ENCODE measurements around the gene FOXO1. TPM values are rescaled to one million over a fixed set of nuclear protein-coding genes. Genes with fewer than 3 reads are reported as not detected.

Gene FOXO1
- total RNA-seq, 2 experiments from 2014 or later, result 29.2 to 42.1 TPM

- Histone ChIP-seq H4K20me1 (ENCODE audit: insufficient read depth, low read length) (no peaks in the 10 kb centered on the region), H3K4me3 (ENCODE audit: low read depth, low read length, poor library complexity, severe bottlenecking) (peak overlapping the region; percentile 6), H2AFZ (ENCODE audit: low read length) (peak overlapping the region; percentile 49; the same call in 1 of the 2 replicates), H3K4me1 (ENCODE audit: insufficient read depth, low read length, poor library complexity, severe bottlenecking) (peaks cover 39% of the 10 kb centered on the region), H3K9me3 (ENCODE audit: low read length) (no peaks in the 10 kb centered on the region), H3K4me2 (ENCODE audit: low read length) (peak overlapping the region; percentile 57), H3K36me3 (ENCODE audit: insufficient read depth, low read length) (no peaks in the 10 kb centered on the region), H3K9me2 (ENCODE audit: insufficient read depth, low read length) (no peaks in the 10 kb centered on the region), H3K79me2 (ENCODE audit: insufficient read depth, low read depth, low read length) (no peaks in the 10 kb centered on the region), H3K27ac (ENCODE audit: low read depth, low read length, poor library complexity, severe bottlenecking) (no peak overlapping the region)
- TF ChIP-seq CTCF (conservative IDR thresholded peaks at IDR 0.05; ENCODE audit: low read length) (no peak), EZH2phosphoT487 (IDR thresholded peaks at IDR 0.05; ENCODE audit: borderline replicate concordance, low read depth, low read length) (no peak)
- peak; percentile 26 for DNase-seq (ENCODE audit: low spot score)
- ChIA-PET POLR2A (interaction anchor here (0.6 to 1.3 kb wide), 9 partner anchors 10 to 722 kb away, joined by 3 to 4 read pairs (median 3); no protein-coding TSS in a partner anchor), CTCF (ENCODE audit: unreplicated experiment) (interaction anchor here (1.3 kb wide), 1 partner anchor 14 kb away, joined by 3 read pairs; no protein-coding TSS in a partner anchor)
- no TSS peak for BruUV-seq (replicated peaks)
- intact Hi-C loops (cut with micrococcal nuclease; ENCODE audit: unreplicated experiment), result no loop called here
These were observed 148.7 kb downstream of the FOXO1 start for GRCh38 chr13:40517486-40518480.

GRCh38 chr13:40515702-40516101 lies 150.7 kb downstream of the FOXO1 start:
- intact Hi-C loops (cut with micrococcal nuclease; ENCODE audit: unreplicated experiment), result no loop called here
- Histone ChIP-seq H3K4me1 (ENCODE audit: insufficient read depth, low read length, poor library complexity, severe bottlenecking) (peaks cover 42% of the 10 kb centered on the region), H3K9me2 (ENCODE audit: insufficient read depth, low read length) (no peaks in the 10 kb centered on the region), H2AFZ (ENCODE audit: low read length) (no peak overlapping the region), H4K20me1 (ENCODE audit: insufficient read depth, low read length) (no peaks in the 10 kb centered on the region), H3K4me2 (ENCODE audit: low read length) (no peak overlapping the region), H3K79me2 (ENCODE audit: insufficient read depth, low read depth, low read length) (no peaks in the 10 kb centered on the region), H3K27ac (ENCODE audit: low read depth, low read length, poor library complexity, severe bottlenecking) (no peak overlapping the region), H3K36me3 (ENCODE audit: insufficient read depth, low read length) (no peaks in the 10 kb centered on the region), H3K9me3 (ENCODE audit: low read length) (no peaks in the 10 kb centered on the region), H3K4me3 (ENCODE audit: low read depth, low read length, poor library complexity, severe bottlenecking) (no peak overlapping the region)
- BruUV-seq (replicated peaks), result no TSS peak
- POLR2A ChIA-PET, result interaction anchor here (1.0 kb wide), 1 partner anchor 9 kb away, joined by 4 read pairs; no protein-coding TSS in a partner anchor
- CTCF ChIA-PET (ENCODE audit: unreplicated experiment), result no interaction called here
- TF ChIP-seq EZH2phosphoT487 (IDR thresholded peaks at IDR 0.05; ENCODE audit: borderline replicate concordance, low read depth, low read length) (no peak), CTCF (conservative IDR thresholded peaks at IDR 0.05; ENCODE audit: low read length) (no peak)
- DNase-seq (ENCODE audit: low spot score), result no peak
